HG03378 (cell line): ENCODE measurements around the gene CBX7.
A peak's percentile ranks its signal among the peaks of the same experiment; 100 is the strongest.
"Not testable (repeated sequence)": the region's sequence is repeated elsewhere in the genome, so short reads cannot be mapped to it uniquely, and the experiment has no call there.

Experiments used
- ATAC-seq: cut with Tn5 transposase; IDR thresholded peaks from one replicate; pipeline ENCODE4 v1.9.1; 2021; ENCODE audit warnings: mild to moderate bottlenecking, moderate library complexity; ENCODE audit not compliant: unreplicated experiment

Gene CBX7

GRCh38 chr22:39174498-39175352, 22.2 kb upstream of the CBX7 start:
- no peak for ATAC-seq

GRCh38 chr22:39173787-39174497, 21.5 kb upstream of the CBX7 start:
- ATAC-seq = no peak

GRCh38 chr22:39173050-39173706, 20.7 kb upstream of the CBX7 start:
- no peak for ATAC-seq

GRCh38 chr22:39172265-39173049, 20.0 kb upstream of the CBX7 start:
- ATAC-seq = not testable (repeated sequence)

GRCh38 chr22:39171623-39172264, 19.3 kb upstream of the CBX7 start:
- no peak for ATAC-seq

- no peak for ATAC-seq
Observed at GRCh38 chr22:39170825-39171622, 18.5 kb upstream of the CBX7 start.

- ATAC-seq = no peak
Observed at GRCh38 chr22:39169797-39170466, 17.5 kb upstream of the CBX7 start.

- no peak for ATAC-seq
Observed at GRCh38 chr22:39166547-39166946, 14.1 kb upstream of the CBX7 start.

- not testable (repeated sequence) for ATAC-seq
Observed at GRCh38 chr22:39156093-39156492, 3.6 kb upstream of the CBX7 start.

- no peak for ATAC-seq
Observed at GRCh38 chr22:39155421-39155820, 2.9 kb upstream of the CBX7 start.

GRCh38 chr22:39153220-39153717, 789 bp upstream of the CBX7 start:
- ATAC-seq = no peak

GRCh38 chr22:39152024-39152510, 413 bp downstream of the CBX7 start:
- ATAC-seq = peak; percentile 2

GRCh38 chr22:39151329-39151975, 1.0 kb downstream of the CBX7 start:
- ATAC-seq = no peak

- ATAC-seq = no peak
Observed at GRCh38 chr22:39150848-39151215, 1.6 kb downstream of the CBX7 start.

GRCh38 chr22:39149915-39150847, 2.3 kb downstream of the CBX7 start:
- no peak for ATAC-seq

GRCh38 chr22:39148727-39149535, 3.5 kb downstream of the CBX7 start:
- no peak for ATAC-seq
